ENCODE measurements around the gene LGR5. TPM values are rescaled to one million over a fixed set of nuclear protein-coding genes. Genes with fewer than 3 reads are reported as not detected.
"Not testable (repeated sequence)": the region's sequence is repeated elsewhere in the genome, so short reads cannot be mapped to it uniquely, and the experiment has no call there.

The LGR5 gene
- total RNA-seq, 1 experiment from 2014 or later: 0.04 TPM

DNA sequence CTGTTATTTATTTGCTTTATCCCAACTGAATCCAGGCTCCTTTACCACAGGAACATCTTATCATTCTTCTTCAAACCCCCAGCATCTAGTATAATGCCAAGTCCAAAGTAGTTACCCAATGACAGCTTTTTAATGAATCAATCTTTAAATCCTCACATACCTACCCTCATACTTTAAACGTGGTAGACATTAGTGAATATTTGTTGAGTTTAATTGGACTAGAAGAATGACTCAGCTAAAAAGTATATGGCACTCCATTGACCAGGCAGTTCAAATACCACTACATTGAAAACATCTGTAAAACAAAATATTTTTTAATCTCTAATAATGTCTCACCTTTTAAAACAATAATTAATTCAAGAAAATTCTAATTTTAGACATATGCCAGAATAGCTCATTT, 125.9 kb downstream of the LGR5 start:
- no TSS peak for BruUV-seq (replicated peaks)
- POLR2A ChIA-PET (ENCODE audit: unreplicated experiment): interaction anchor here (0.6 kb wide), 1 partner anchor 47 kb away, joined by 3 read pairs; no protein-coding TSS in a partner anchor
- H3K36me3 ChIP-seq (ENCODE audit: low read depth, low read length): no peaks in the 10 kb centered on the region
- H3K27me3 ChIP-seq (ENCODE audit: low read length): no peaks in the 10 kb centered on the region
- 0 out of 2 replicates have a peak, but pooled peaks cover 2% of the 10 kb centered on the region for H3K9me2 ChIP-seq (replicated peaks; ENCODE audit: low read length)
- no peak overlapping the region for H3K4me2 ChIP-seq (ENCODE audit: low read length)
- no peak overlapping the region for H3K9ac ChIP-seq (ENCODE audit: low read length)
- H3K4me3 ChIP-seq (ENCODE audit: low read length): no peak overlapping the region
- intact Hi-C loops (cut with micrococcal nuclease): no loop called here
- H3K9me3 ChIP-seq (ENCODE audit: low read length): no peaks in the 10 kb centered on the region
- H3K27ac ChIP-seq (ENCODE audit: low read length): no peak overlapping the region
- H3F3A ChIP-seq (ENCODE audit: low read length, unreplicated experiment): no peaks in the 10 kb centered on the region
- no peaks in the 10 kb centered on the region for H3K4me1 ChIP-seq (ENCODE audit: insufficient read depth, low read length)
- TF ChIP-seq EZH2phosphoT487 (IDR thresholded peaks at IDR 0.05; ENCODE audit: borderline replicate concordance, low read length): no peak
- TF ChIP-seq EZH2 (IDR thresholded peaks at IDR 0.05; ENCODE audit: low read length, unreplicated experiment): no peak
- TF ChIP-seq, protein P1, sequence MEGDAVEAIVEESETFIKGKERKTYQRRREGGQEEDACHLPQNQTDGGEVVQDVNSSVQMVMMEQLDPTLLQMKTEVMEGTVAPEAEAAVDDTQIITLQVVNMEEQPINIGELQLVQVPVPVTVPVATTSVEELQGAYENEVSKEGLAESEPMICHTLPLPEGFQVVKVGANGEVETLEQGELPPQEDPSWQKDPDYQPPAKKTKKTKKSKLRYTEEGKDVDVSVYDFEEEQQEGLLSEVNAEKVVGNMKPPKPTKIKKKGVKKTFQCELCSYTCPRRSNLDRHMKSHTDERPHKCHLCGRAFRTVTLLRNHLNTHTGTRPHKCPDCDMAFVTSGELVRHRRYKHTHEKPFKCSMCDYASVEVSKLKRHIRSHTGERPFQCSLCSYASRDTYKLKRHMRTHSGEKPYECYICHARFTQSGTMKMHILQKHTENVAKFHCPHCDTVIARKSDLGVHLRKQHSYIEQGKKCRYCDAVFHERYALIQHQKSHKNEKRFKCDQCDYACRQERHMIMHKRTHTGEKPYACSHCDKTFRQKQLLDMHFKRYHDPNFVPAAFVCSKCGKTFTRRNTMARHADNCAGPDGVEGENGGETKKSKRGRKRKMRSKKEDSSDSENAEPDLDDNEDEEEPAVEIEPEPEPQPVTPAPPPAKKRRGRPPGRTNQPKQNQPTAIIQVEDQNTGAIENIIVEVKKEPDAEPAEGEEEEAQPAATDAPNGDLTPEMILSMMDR (conservative IDR thresholded peaks at IDR 0.05; ENCODE audit: low read depth, low read length): no peak
- no peak for DNase-seq
- no peak overlapping the region for H2AFZ ChIP-seq (ENCODE audit: low read length)
- no peak for ATAC-seq
- no peaks in the 10 kb centered on the region for H4K20me1 ChIP-seq (ENCODE audit: low read length)
- CTCF ChIA-PET: no interaction called here
- H3K79me2 ChIP-seq (ENCODE audit: low read length): no peaks in the 10 kb centered on the region

DNA sequence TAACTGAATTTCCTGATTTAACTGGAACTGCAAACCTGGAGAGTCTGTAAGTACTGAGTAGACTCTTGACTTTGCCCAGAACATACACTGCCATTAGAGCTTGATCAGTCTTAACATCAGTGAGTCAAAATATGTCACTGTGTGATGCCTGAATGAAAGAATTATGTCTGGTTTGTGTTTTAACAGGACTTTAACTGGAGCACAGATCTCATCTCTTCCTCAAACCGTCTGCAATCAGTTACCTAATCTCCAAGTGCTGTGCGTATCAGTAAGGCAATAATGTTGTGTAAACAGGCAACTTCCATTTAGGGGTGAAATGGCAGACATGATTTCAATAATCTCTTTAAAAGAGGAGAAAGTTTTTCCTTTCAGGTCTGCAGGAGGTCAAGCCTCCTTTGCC, 127.1 kb downstream of the LGR5 start:
- CTCF ChIA-PET: no interaction called here

GRCh38 chr12:71567537-71567936, 127.9 kb downstream of the LGR5 start:
- Histone ChIP-seq H4K20me1 (ENCODE audit: low read length) (no peaks in the 10 kb centered on the region), H2AFZ (ENCODE audit: low read length) (no peak overlapping the region), H3K27me3 (ENCODE audit: low read length) (no peaks in the 10 kb centered on the region), H3K4me2 (ENCODE audit: low read length) (no peak overlapping the region), H3K27ac (ENCODE audit: low read length) (no peak overlapping the region), H3F3A (ENCODE audit: low read length, unreplicated experiment) (no peaks in the 10 kb centered on the region), H3K9me3 (ENCODE audit: low read length) (no peaks in the 10 kb centered on the region), H3K4me3 (ENCODE audit: low read length) (no peak overlapping the region), H3K36me3 (ENCODE audit: low read depth, low read length) (no peaks in the 10 kb centered on the region), H3K4me1 (ENCODE audit: insufficient read depth, low read length) (no peaks in the 10 kb centered on the region), H3K9me2 (replicated peaks; ENCODE audit: low read length) (0 out of 2 replicates have a peak, but pooled peaks cover 2% of the 10 kb centered on the region), H3K9ac (ENCODE audit: low read length) (no peak overlapping the region), H3K79me2 (ENCODE audit: low read length) (no peaks in the 10 kb centered on the region)
- TF ChIP-seq, protein P1 (conservative IDR thresholded peaks at IDR 0.05; ENCODE audit: low read depth, low read length): no peak
- TF ChIP-seq EZH2phosphoT487 (IDR thresholded peaks at IDR 0.05; ENCODE audit: borderline replicate concordance, low read length) (no peak), EZH2 (IDR thresholded peaks at IDR 0.05; ENCODE audit: low read length, unreplicated experiment) (no peak)
- intact Hi-C loops (cut with micrococcal nuclease): no loop called here
- ChIA-PET CTCF (no interaction called here), POLR2A (ENCODE audit: unreplicated experiment) (no interaction called here)
- ATAC-seq: no peak
- DNase-seq: no peak
- BruUV-seq (replicated peaks): no TSS peak

More for the DNA sequence above, 127.1 kb downstream of the LGR5 start:
- Histone ChIP-seq H3K36me3 (ENCODE audit: low read depth, low read length) (no peaks in the 10 kb centered on the region), H3K9ac (ENCODE audit: low read length) (no peak overlapping the region), H3K27me3 (ENCODE audit: low read length) (no peaks in the 10 kb centered on the region), H3K27ac (ENCODE audit: low read length) (no peak overlapping the region), H3F3A (ENCODE audit: low read length, unreplicated experiment) (no peaks in the 10 kb centered on the region), H3K79me2 (ENCODE audit: low read length) (no peaks in the 10 kb centered on the region), H3K4me2 (ENCODE audit: low read length) (no peak overlapping the region), H3K9me3 (ENCODE audit: low read length) (no peaks in the 10 kb centered on the region), H2AFZ (ENCODE audit: low read length) (no peak overlapping the region), H3K9me2 (replicated peaks; ENCODE audit: low read length) (0 out of 2 replicates have a peak, but pooled peaks cover 2% of the 10 kb centered on the region), H3K4me3 (ENCODE audit: low read length) (no peak overlapping the region), H4K20me1 (ENCODE audit: low read length) (no peaks in the 10 kb centered on the region), H3K4me1 (ENCODE audit: insufficient read depth, low read length) (no peaks in the 10 kb centered on the region)
- no TSS peak for BruUV-seq (replicated peaks)
- POLR2A ChIA-PET (ENCODE audit: unreplicated experiment): no interaction called here
- no peak for DNase-seq
- intact Hi-C loops (cut with micrococcal nuclease): no loop called here
- no peak for ATAC-seq
- no peak for TF ChIP-seq EZH2phosphoT487 (IDR thresholded peaks at IDR 0.05; ENCODE audit: borderline replicate concordance, low read length)
- TF ChIP-seq, protein P1 (conservative IDR thresholded peaks at IDR 0.05; ENCODE audit: low read depth, low read length): no peak
- TF ChIP-seq EZH2 (IDR thresholded peaks at IDR 0.05; ENCODE audit: low read length, unreplicated experiment): no peak

GRCh38 chr12:71569885-71570284, 130.3 kb downstream of the LGR5 start:
- H3K27me3 ChIP-seq (ENCODE audit: low read length); H3K9me3 ChIP-seq (ENCODE audit: low read length); H3K9ac ChIP-seq (ENCODE audit: low read length); H3K27ac ChIP-seq (ENCODE audit: low read length); BruUV-seq (replicated peaks); H4K20me1 ChIP-seq (ENCODE audit: low read length); intact Hi-C loops (cut with micrococcal nuclease); H3F3A ChIP-seq (ENCODE audit: low read length, unreplicated experiment); ATAC-seq; POLR2A ChIA-PET (ENCODE audit: unreplicated experiment); H3K4me3 ChIP-seq (ENCODE audit: low read length); H3K4me2 ChIP-seq (ENCODE audit: low read length); CTCF ChIA-PET; H3K36me3 ChIP-seq (ENCODE audit: low read depth, low read length); H3K4me1 ChIP-seq (ENCODE audit: insufficient read depth, low read length); DNase-seq; H3K79me2 ChIP-seq (ENCODE audit: low read length); H3K9me2 ChIP-seq (replicated peaks; ENCODE audit: low read length); H2AFZ ChIP-seq (ENCODE audit: low read length): not testable (repeated sequence)

All from PC-3 (cell line).